Measurements from ENCODE around the gene CCNL2.
A peak's percentile ranks its signal among the peaks of the same experiment; 100 is the strongest.
"Not testable (repeated sequence)": the region's sequence is repeated elsewhere in the genome, so short reads cannot be mapped to it uniquely, and the experiment has no call there.

The CCNL2 gene

GRCh38 chr1:1399187-1399871, at the start of gene CCNL2:
TSS of gene CCNL2 (minus strand) at chr1:1399335. CDS start at chr1:1399306, 29 bp downstream.
- peak; percentile 98 for DNase-seq (ENCODE audit: low spot score)

GRCh38 chr1:1446631-1447030, 47.5 kb upstream of the CCNL2 start:
- DNase-seq (ENCODE audit: low spot score): not testable (repeated sequence)

GRCh38 chr1:1442069-1442770, 43.1 kb upstream of the CCNL2 start:
- DNase-seq (ENCODE audit: low spot score): no peak

- DNase-seq (ENCODE audit: low spot score): peak; percentile 91
Observed at GRCh38 chr1:1441002-1441888, 42.1 kb upstream of the CCNL2 start.

- no peak for DNase-seq (ENCODE audit: low spot score)
Observed at GRCh38 chr1:1440262-1441001, 41.3 kb upstream of the CCNL2 start.

- no peak for DNase-seq (ENCODE audit: low spot score)
Observed at GRCh38 chr1:1439546-1440261, 40.6 kb upstream of the CCNL2 start.

- DNase-seq (ENCODE audit: low spot score): no peak
Observed at GRCh38 chr1:1438531-1439381, 39.6 kb upstream of the CCNL2 start.

- peak; percentile 97 for DNase-seq (ENCODE audit: low spot score)
Observed at GRCh38 chr1:1437904-1438376, 38.8 kb upstream of the CCNL2 start.

GRCh38 chr1:1437033-1437903, 38.1 kb upstream of the CCNL2 start:
- DNase-seq (ENCODE audit: low spot score): no peak

GRCh38 chr1:1436630-1437032, 37.5 kb upstream of the CCNL2 start:
- DNase-seq (ENCODE audit: low spot score): no peak

- DNase-seq (ENCODE audit: low spot score): no peak
Observed at GRCh38 chr1:1435911-1436629, 36.9 kb upstream of the CCNL2 start.

- no peak for DNase-seq (ENCODE audit: low spot score)
Observed at GRCh38 chr1:1435106-1435903, 36.2 kb upstream of the CCNL2 start, which contains the start of gene VWA1. TSS of gene VWA1 (plus strand) at chr1:1435690. CDS start at chr1:1435749, 59 bp downstream.

GRCh38 chr1:1434824-1435105, 35.6 kb upstream of the CCNL2 start:
- DNase-seq (ENCODE audit: low spot score): no peak

GRCh38 chr1:1434131-1434823, 35.1 kb upstream of the CCNL2 start:
- no peak for DNase-seq (ENCODE audit: low spot score)

GRCh38 chr1:1433804-1434130, 34.6 kb upstream of the CCNL2 start:
- no peak for DNase-seq (ENCODE audit: low spot score)

- peak; percentile 88 for DNase-seq (ENCODE audit: low spot score)
Observed at GRCh38 chr1:1432951-1433803, 34.0 kb upstream of the CCNL2 start.

All from HuH-7 (cell line).